K562 (cell line): Measurements from ENCODE around the gene EPS8. TPM values are rescaled to one million over a fixed set of nuclear protein-coding genes. Genes with fewer than 3 reads are reported as not detected.

ENCODE experiments used
- ATAC-seq: fragments of 200-7000 bp; cut with Tn5 transposase; 3 replicates; pipeline ENCODE4 v1.9.1; 2020; ENCODE audit warnings: moderate library complexity
- BruUV-seq: library from RNA; stranded (reverse); fragments of 400-500 nt; replicated peaks from 2 replicates; lab custom pipeline; 2021; lab: Mats Ljungman, UMichigan
- CTCF ChIA-PET: fragments of 300-600 bp; formaldehyde crosslinking; extraction: SDS; loops from one replicate; lab custom pipeline; 2021; ENCODE audit warnings: low intra/inter-chr PET ratio; lab: Yijun Ruan, JAX
- POLR2A ChIA-PET: fragments of 300-600, 350-650 bp; sonication (Branson Sonifier 250); formaldehyde crosslinking; extraction: SDS; loops from one replicate; lab custom pipeline; 2021; ENCODE audit warnings: antibody characterized with exemption, inconsistent platforms; lab: Yijun Ruan, JAX
- DNase-seq, 4 experiments: peaks; one replicate each; pipeline versions ENCODE4 v3.0.0 to v3.0.0-alpha.2; 2011 to 2018; ENCODE audit warnings: low spot score in 3 of 4, mixed read lengths in 3 of 4; ENCODE audit errors: extremely low read depth in 1 of 4
- FAIRE-seq: peaks from 2 replicates; lab custom pipeline; 2011; peaks lifted over from hg19 to GRCh38; lab: Jason Lieb, UNC
- H2AFZ ChIP-seq: 2 replicates; pipeline ENCODE4 v1.6.0; 2011; ENCODE audit warnings: low read depth, low read length, control low read depth, inconsistent platforms
- H3K27ac ChIP-seq: fragments of 200-600 bp; 3 replicates; pipeline ENCODE4 v1.8.0; 2011; ENCODE audit warnings: low read depth, mild to moderate bottlenecking, control low read depth, inconsistent platforms, low read length, moderate library complexity, mixed read lengths; ENCODE audit errors: extremely low read depth
- H3K27me3 ChIP-seq, 2 experiments: fragments of 300-600 bp in 1 of 2; 2 replicates in 1 of 2; 3 replicates in 1 of 2; pipeline versions ENCODE4 v1.6.0 to v1.8.0; 2011; ENCODE audit warnings: inconsistent platforms in 2 of 2, low read length in 2 of 2, mild to moderate bottlenecking in 1 of 2, mixed read lengths in 1 of 2, moderate library complexity in 1 of 2; ENCODE audit not compliant: control insufficient read depth in 2 of 2, insufficient read depth in 2 of 2
- H3K36me3 ChIP-seq: fragments of 300-600 bp; 3 replicates; pipeline ENCODE4 v1.8.0; 2011; ENCODE audit warnings: mild to moderate bottlenecking, low read length, inconsistent platforms; ENCODE audit not compliant: control insufficient read depth, insufficient read depth
- H3K4me1 ChIP-seq, 2 experiments: fragments of 200-600 bp in 1 of 2; replicated peaks in 1 of 2; 2 replicates in 1 of 2; 3 replicates in 1 of 2; pipeline versions ENCODE4 v1.5.1 to v1.8.0; 2011; ENCODE audit warnings: inconsistent platforms in 2 of 2, low read length in 2 of 2, mild to moderate bottlenecking in 1 of 2, mixed read lengths in 1 of 2, moderate library complexity in 1 of 2; ENCODE audit not compliant: control insufficient read depth in 2 of 2, insufficient read depth in 2 of 2
- H3K4me2 ChIP-seq: 2 replicates; pipeline ENCODE4 v1.6.1; 2011; ENCODE audit warnings: low read length, control low read depth, inconsistent platforms, mixed read lengths; ENCODE audit not compliant: insufficient read depth
- H3K4me3 ChIP-seq: fragments of 200-600 bp; sonication (generic), shearing (Covaris generic); 2 replicates; pipeline ENCODE4 v1.5.1; 2016; ENCODE audit warnings: control low read depth, inconsistent platforms
- H3K79me2 ChIP-seq: fragments of 200-600 bp; 3 replicates; pipeline ENCODE4 v1.8.0; 2011; ENCODE audit warnings: low read length, inconsistent platforms; ENCODE audit not compliant: control insufficient read depth, insufficient read depth
- H3K9ac ChIP-seq, 2 experiments: 2 replicates each; pipeline versions ENCODE4 v1.6.0 to v1.6.1; 2011; ENCODE audit warnings: low read depth in 2 of 2, low read length in 2 of 2, control low read depth in 1 of 2, inconsistent platforms in 1 of 2, mild to moderate bottlenecking in 1 of 2, mixed read lengths in 1 of 2; ENCODE audit not compliant: insufficient read depth in 1 of 2
- H3K9me1 ChIP-seq: one replicate; pipeline ENCODE4 v1.6.0; 2011; ENCODE audit warnings: inconsistent platforms, mild to moderate bottlenecking, low read length, moderate library complexity; ENCODE audit not compliant: control insufficient read depth, insufficient read depth
- H3K9me3 ChIP-seq: replicated peaks from 2 replicates; pipeline ENCODE4 v1.5.1; 2011; ENCODE audit warnings: low read depth, low read length, inconsistent platforms; ENCODE audit not compliant: control insufficient read depth, insufficient read depth
- H4K20me1 ChIP-seq: replicated peaks from 2 replicates; pipeline ENCODE4 v1.6.1; 2011; ENCODE audit warnings: low read length, inconsistent platforms, mixed read lengths; ENCODE audit not compliant: control insufficient read depth, insufficient read depth
- CREBBP ChIP-seq: IDR thresholded peaks from one replicate; pipeline ENCODE4 v1.6.1; 2012; ENCODE audit warnings: low read depth, mild to moderate bottlenecking, control low read depth, inconsistent platforms, low read length
- HMGXB4 ChIP-seq: sonication (generic); formaldehyde crosslinking; IDR thresholded peaks from 2 replicates; pipeline ENCODE4 v1.8.1; 2023; ENCODE audit warnings: mild to moderate bottlenecking, missing genetic modification reagents
- L3MBTL2 ChIP-seq: fragments of 450-650 bp; IDR thresholded peaks from 2 replicates; pipeline ENCODE4 v1.6.1; 2016; ENCODE audit warnings: mild to moderate bottlenecking, moderate library complexity
- SLC30A9 ChIP-seq: fragments of 250-450 bp; sonication (Bioruptor Pico); IDR thresholded peaks from 2 replicates; pipeline ENCODE4 v1.8.0; 2022; ENCODE audit warnings: mild to moderate bottlenecking, moderate library complexity
- SP2 ChIP-seq: IDR thresholded peaks from 2 replicates; pipeline ENCODE4 v1.6.1; 2011; ENCODE audit warnings: mild to moderate bottlenecking, low read depth, low read length, moderate library complexity; ENCODE audit not compliant: poor library complexity, severe bottlenecking; ENCODE audit errors: extremely low read depth
- SREBF1 ChIP-seq: fragments of 150-350 bp; IDR thresholded peaks from 2 replicates; pipeline ENCODE4 v1.6.1; 2014; ENCODE audit warnings: antibody characterized with exemption, low read depth, low read length, borderline replicate concordance
- STAT5A ChIP-seq: IDR thresholded peaks from 2 replicates; pipeline ENCODE4 v1.6.1; 2012; ENCODE audit warnings: low read length, inconsistent platforms, borderline replicate concordance
- STAT5B ChIP-seq: fragments of 250-450 bp; sonication (Bioruptor Pico); IDR thresholded peaks from 2 replicates; pipeline ENCODE4 v1.8.0; 2021; ENCODE audit warnings: mild to moderate bottlenecking, inconsistent platforms
- ZBTB11 ChIP-seq, 3 experiments: fragments of 200-800 bp in 1 of 3; fragments of 250-450 bp in 1 of 3; fragments of 450-650 bp in 1 of 3; sonication (Bioruptor Pico) in 1 of 3; sonication (Bioruptor generic) in 1 of 3; formaldehyde crosslinking in 1 of 3; IDR thresholded peaks; 2 replicates each; pipeline versions ENCODE4 v1.6.1 to v1.8.0; 2016 to 2022; ENCODE audit warnings: mild to moderate bottlenecking in 2 of 3, missing genetic modification characterization in 2 of 3, missing compliant biosample characterization in 1 of 3, moderate library complexity in 1 of 3
- ZNF24 ChIP-seq: fragments of 450-650 bp; IDR thresholded peaks from 2 replicates; pipeline ENCODE4 v1.6.1; 2016
- ZNF592 ChIP-seq: fragments of 450-650 bp; IDR thresholded peaks from 2 replicates; pipeline ENCODE4 v1.6.1; 2017; ENCODE audit warnings: antibody characterized with exemption, mild to moderate bottlenecking
- WGBS: fragments of 100-300 bp; shearing (Covaris generic); methylation state at CpG from one replicate; pipeline ENCODE4 v1.1.6; 2016; ENCODE audit warnings: low coverage, mixed read lengths; ENCODE audit not compliant: insufficient coverage; ENCODE audit errors: missing lambda C conversion rate; 5-methylcytosine and 5-hydroxymethylcytosine counted together
- in situ Hi-C: fragments of 300-500 bp; cut with MboI; formaldehyde crosslinking; loops from 4 replicates; pipeline ENCODE4 v1.15.0; 2018; ENCODE audit warnings: inconsistent platforms, mixed read lengths
- intact Hi-C: fragments of 100-400 bp; cut with micrococcal nuclease; formaldehyde crosslinking; loops from 2 replicates; pipeline ENCODE4 v1.14.2; 2022
- polyA plus RNA-seq, 8 experiments: library from polyadenylated mRNA; depleted of rRNA in 4 of 8; stranded (reverse) in 5 of 8; unstranded in 3 of 8; fragments of >200 nt; fragmentation: Nextera tagmentation in 2 of 8; fragmentation: Illumina TruSeq in 1 of 8; extraction: Ambion mirVana in 2 of 8; extraction: Trizol in 1 of 8; gene quantifications; 2 replicates each; pipeline versions ENCODE4 v1.2.1 to v1.2.3, GENCODE V29; 2011 to 2014; ENCODE audit warnings: inconsistent platforms in 1 of 8, missing spikeins in 1 of 8
- total RNA-seq, 7 experiments: library from RNA; depleted of rRNA in 6 of 7; stranded (reverse); fragments of >200 nt in 6 of 7; fragmentation: Illumina TruSeq in 2 of 7; extraction: Trizol in 2 of 7; gene quantifications; 2 replicates each; pipeline versions ENCODE4 v1.2.1 to v1.2.3, GENCODE V29; 2011 to 2021; ENCODE audit warnings: low replicate concordance in 1 of 7

The EPS8 gene
- total and polyA plus RNA-seq, 9 of the 15 experiments (the other 6 are each of a cell fraction or from before 2014, with no cell fraction given) = 0.10 to 1.9 (median 0.33) TPM

GRCh38 chr12:15752785-15753184, 36.4 kb downstream of the EPS8 start (continued):
- TF ChIP-seq HMGXB4 (CRISPR knock-in tag) (no peak), ZNF592 (no peak), STAT5B (no peak)

GRCh38 chr12:15751741-15752140, 37.4 kb downstream of the EPS8 start:
- no peaks in the 10 kb centered on the region for H3K36me3 ChIP-seq
- no peak overlapping the region for H3K9ac ChIP-seq
- no TSS peak for BruUV-seq
- no peak overlapping the region for H3K27ac ChIP-seq
- TF ChIP-seq CREBBP = no peak
- TF ChIP-seq ZNF24 = no peak
- TF ChIP-seq SP2 = no peak
- no peak for TF ChIP-seq STAT5A
- TF ChIP-seq L3MBTL2 = no peak
- no peak for TF ChIP-seq ZBTB11 (CRISPR knock-in tag; IDR thresholded peaks at IDR 0.05)
- no peak for TF ChIP-seq SLC30A9 (CRISPR knock-in tag)
- no peak for TF ChIP-seq SREBF1
- no peak overlapping the region for H3K4me3 ChIP-seq
- H3K9me3 ChIP-seq = no peaks in the 10 kb centered on the region
- FAIRE-seq (no peak), ATAC-seq (no peak), DNase-seq (no peak)
- in situ Hi-C loops = no loop called here
- H3K27me3 ChIP-seq = no peaks in the 10 kb centered on the region
- no peak overlapping the region for H2AFZ ChIP-seq
- CTCF ChIA-PET = no interaction called here
- no peak overlapping the region for H3K4me2 ChIP-seq
- POLR2A ChIA-PET = no interaction called here
- WGBS = 0% methylated on average over 1 of the region's 2 CpGs
- no peaks in the 10 kb centered on the region for H3K4me1 ChIP-seq
- intact Hi-C loops = no loop called here
- H3K79me2 ChIP-seq = no peaks in the 10 kb centered on the region
- no peaks in the 10 kb centered on the region for H4K20me1 ChIP-seq
- H3K9me1 ChIP-seq = no peaks in the 10 kb centered on the region
